Amniotic epithelial cell (primary cell): Measurements from ENCODE around the gene S100A14.

Source experiments
- DNase-seq: peaks from one replicate; pipeline ENCODE4 v3.0.0-alpha.2; 2010; ENCODE audit warnings: low read depth

S100A14 gene

GRCh38 chr1:153638261-153638660 is 22.1 kb upstream of the S100A14 start:
- DNase-seq, result no peak

GRCh38 chr1:153636312-153636711 is 20.2 kb upstream of the S100A14 start:
- no peak for DNase-seq

GRCh38 chr1:153635872-153636271 is 19.7 kb upstream of the S100A14 start:
- no peak for DNase-seq

- peak; percentile 98 for DNase-seq
Measured at GRCh38 chr1:153633754-153634665, 17.9 kb upstream of the S100A14 start, which contains the start of gene CHTOP. Gene CHTOP (plus strand): TSS chr1:153634066. CDS start chr1:153636589, 2,523 bp downstream.

- no peak for DNase-seq
Measured at GRCh38 chr1:153633161-153633753, 17.1 kb upstream of the S100A14 start.

GRCh38 chr1:153631047-153632022 is 15.2 kb upstream of the S100A14 start:
- DNase-seq, result no peak

- DNase-seq, result no peak
Measured at GRCh38 chr1:153630384-153630783, 14.3 kb upstream of the S100A14 start.

GRCh38 chr1:153629971-153630370 is 13.8 kb upstream of the S100A14 start:
- no peak for DNase-seq

GRCh38 chr1:153629343-153629665 is 13.2 kb upstream of the S100A14 start:
- no peak for DNase-seq

GRCh38 chr1:153628638-153629342 is 12.7 kb upstream of the S100A14 start:
- no peak for DNase-seq

- no peak for DNase-seq
Measured at GRCh38 chr1:153627715-153628626, 11.8 kb upstream of the S100A14 start, which contains the start of gene S100A1. Gene S100A1 (plus strand): TSS chr1:153628434. CDS start chr1:153630522, 2,088 bp downstream.

- peak; percentile 96 for DNase-seq
Measured at GRCh38 chr1:153626904-153627714, 11.0 kb upstream of the S100A14 start, which contains the start of gene S100A13. Gene S100A13 (minus strand): TSS chr1:153627505. CDS start chr1:153626472, 1,033 bp downstream.

GRCh38 chr1:153626477-153626903 is 10.4 kb upstream of the S100A14 start:
- no peak for DNase-seq

- peak; percentile 26 for DNase-seq
Measured at GRCh38 chr1:153624965-153625611, 9.0 kb upstream of the S100A14 start.

- no peak for DNase-seq
Measured at GRCh38 chr1:153623101-153623500, 7.0 kb upstream of the S100A14 start.

- DNase-seq, result no peak
Measured at GRCh38 chr1:153619171-153619570, 3.0 kb upstream of the S100A14 start.

GRCh38 chr1:153617663-153618062 is 1.5 kb upstream of the S100A14 start:
- DNase-seq, result no peak

GRCh38 chr1:153616917-153617311 is 789 bp upstream of the S100A14 start:
- DNase-seq, result no peak

GRCh38 chr1:153615406-153615805 is 719 bp downstream of the S100A14 start:
- no peak for DNase-seq
